ENCODE results near the gene ZNF236.
A peak's percentile ranks its signal among the peaks of the same experiment; 100 is the strongest.
"Not testable (repeated sequence)": the region's sequence is repeated elsewhere in the genome, so short reads cannot be mapped to it uniquely, and the experiment has no call there.

Gene ZNF236

GRCh38 chr18:76957384-76958355 is 135.3 kb downstream of the ZNF236 start:
- ATAC-seq (replicated peaks) = no peak
- no peaks in the 10 kb centered on the region for H3K9me3 Mint-ChIP-seq
- H3K27me3 Mint-ChIP-seq = no peaks in the 10 kb centered on the region
- H3K27ac Mint-ChIP-seq = peak overlapping the region in 1 of 2 donors; percentile 90
- H3K4me3 Mint-ChIP-seq = peak overlapping the region in 1 of 2 donors; percentile 68
- DNase-seq = no peak
- H3K36me3 Mint-ChIP-seq (ENCODE audit: insufficient read depth) = peaks cover 23% of the 10 kb centered on the region
- peaks cover 4 to 6% of the 10 kb centered on the region in 2 donors for H3K4me1 Mint-ChIP-seq (ENCODE audit: low read depth in 2 of 2)

- Mint-ChIP-seq H3K4me1 (ENCODE audit: low read depth in 2 of 2) (peaks cover 15 to 16% of the 10 kb centered on the region in 2 donors), H3K27me3 (no peaks in the 10 kb centered on the region), H3K27ac (no peak overlapping the region), H3K36me3 (ENCODE audit: insufficient read depth) (peaks cover 23% of the 10 kb centered on the region), H3K4me3 (no peak overlapping the region), H3K9me3 (no peaks in the 10 kb centered on the region)
- DNase-seq (no peak), ATAC-seq (replicated peaks) (no peak)
These were observed 136.5 kb downstream of the ZNF236 start for GRCh38 chr18:76958692-76959341.

GRCh38 chr18:76959605-76960004 is 137.2 kb downstream of the ZNF236 start:
- H3K27me3 Mint-ChIP-seq = no peaks in the 10 kb centered on the region
- H3K9me3 Mint-ChIP-seq = no peaks in the 10 kb centered on the region
- peaks cover 23% of the 10 kb centered on the region for H3K36me3 Mint-ChIP-seq (ENCODE audit: insufficient read depth)
- H3K27ac Mint-ChIP-seq = no peak overlapping the region
- H3K4me1 Mint-ChIP-seq (ENCODE audit: low read depth in 2 of 2) = peaks cover 19 to 20% of the 10 kb centered on the region in 2 donors
- no peak overlapping the region for H3K4me3 Mint-ChIP-seq
- DNase-seq (no peak), ATAC-seq (replicated peaks) (no peak)

- Mint-ChIP-seq H3K27ac (no peak overlapping the region), H3K4me3 (no peak overlapping the region), H3K4me1 (ENCODE audit: low read depth in 2 of 2) (peaks cover 19 to 20% of the 10 kb centered on the region in 2 donors), H3K9me3 (no peaks in the 10 kb centered on the region), H3K27me3 (no peaks in the 10 kb centered on the region), H3K36me3 (ENCODE audit: insufficient read depth) (peaks cover 23% of the 10 kb centered on the region)
- no peak for DNase-seq
- ATAC-seq (replicated peaks) = no peak
These were observed 138.2 kb downstream of the ZNF236 start for GRCh38 chr18:76960528-76961035.

GRCh38 chr18:76962851-76963250 is 140.5 kb downstream of the ZNF236 start:
- Mint-ChIP-seq H3K4me3 (no peak overlapping the region), H3K27me3 (no peaks in the 10 kb centered on the region), H3K36me3 (ENCODE audit: insufficient read depth) (peaks cover 18% of the 10 kb centered on the region), H3K9me3 (no peaks in the 10 kb centered on the region), H3K4me1 (ENCODE audit: low read depth in 2 of 2) (peaks cover 12 to 20% of the 10 kb centered on the region in 2 donors), H3K27ac (peak overlapping the region; percentile 66 to 69)
- ATAC-seq (replicated peaks) (no peak), DNase-seq (no peak)

- DNase-seq = no peak
- no peak for ATAC-seq (replicated peaks)
- Mint-ChIP-seq H3K4me3 (peak overlapping the region; percentile 19 to 34), H3K4me1 (ENCODE audit: low read depth in 2 of 2) (peaks cover 12 to 20% of the 10 kb centered on the region in 2 donors), H3K36me3 (ENCODE audit: insufficient read depth) (peaks cover 17% of the 10 kb centered on the region), H3K27ac (peak overlapping the region; percentile 66 to 69), H3K27me3 (no peaks in the 10 kb centered on the region), H3K9me3 (no peaks in the 10 kb centered on the region)
These were observed 141.6 kb downstream of the ZNF236 start for GRCh38 chr18:76963936-76964335.

- not testable (repeated sequence) for H3K27me3 Mint-ChIP-seq, H3K27ac Mint-ChIP-seq, DNase-seq
These were observed 143.3 kb downstream of the ZNF236 start for GRCh38 chr18:76965555-76966151.

GRCh38 chr18:76967299-76967698 is 144.9 kb downstream of the ZNF236 start:
- not testable (repeated sequence) for H3K27me3 Mint-ChIP-seq; H3K27ac Mint-ChIP-seq; DNase-seq; H3K9me3 Mint-ChIP-seq; H3K4me3 Mint-ChIP-seq; H3K36me3 Mint-ChIP-seq (ENCODE audit: insufficient read depth); ATAC-seq (replicated peaks)
- H3K4me1 Mint-ChIP-seq (ENCODE audit: low read depth in 2 of 2) = peaks cover 12 to 19% of the 10 kb centered on the region in 2 donors

More at GRCh38 chr18:76965555-76966151, 143.3 kb downstream of the ZNF236 start:
- peaks cover 12 to 20% of the 10 kb centered on the region in 2 donors for H3K4me1 Mint-ChIP-seq (ENCODE audit: low read depth in 2 of 2)
- not testable (repeated sequence) for H3K36me3 Mint-ChIP-seq (ENCODE audit: insufficient read depth); H3K4me3 Mint-ChIP-seq; ATAC-seq (replicated peaks); H3K9me3 Mint-ChIP-seq

GRCh38 chr18:76967721-76968472 is 145.5 kb downstream of the ZNF236 start:
- H3K36me3 Mint-ChIP-seq (ENCODE audit: insufficient read depth) = no peaks in the 10 kb centered on the region
- no peaks in the 10 kb centered on the region for H3K27me3 Mint-ChIP-seq
- no peak for DNase-seq
- H3K9me3 Mint-ChIP-seq = no peaks in the 10 kb centered on the region
- H3K4me3 Mint-ChIP-seq = no peak overlapping the region
- H3K27ac Mint-ChIP-seq = no peak overlapping the region
- ATAC-seq (replicated peaks) = no peak
- peaks cover 12 to 13% of the 10 kb centered on the region in 2 donors for H3K4me1 Mint-ChIP-seq (ENCODE audit: low read depth in 2 of 2)

GRCh38 chr18:76970770-76971559 is 148.6 kb downstream of the ZNF236 start:
- Mint-ChIP-seq H3K4me1 (ENCODE audit: low read depth in 2 of 2) (no peaks in the 10 kb centered on the region), H3K4me3 (no peak overlapping the region), H3K36me3 (ENCODE audit: insufficient read depth) (peaks cover 4% of the 10 kb centered on the region), H3K27ac (no peak overlapping the region), H3K27me3 (no peaks in the 10 kb centered on the region), H3K9me3 (no peaks in the 10 kb centered on the region)
- ATAC-seq (replicated peaks) (no peak), DNase-seq (no peak)

- no peak overlapping the region for H3K4me3 Mint-ChIP-seq
- no peaks in the 10 kb centered on the region for H3K9me3 Mint-ChIP-seq
- H3K27ac Mint-ChIP-seq = no peak overlapping the region
These were observed 149.9 kb downstream of the ZNF236 start for GRCh38 chr18:76972241-76972640.

GRCh38 chr18:76972846-76973519 is 150.6 kb downstream of the ZNF236 start:
- peaks cover 5% of the 10 kb centered on the region for H3K36me3 Mint-ChIP-seq (ENCODE audit: insufficient read depth)
- no peak for ATAC-seq (replicated peaks)
- no peaks in the 10 kb centered on the region for H3K27me3 Mint-ChIP-seq
- H3K9me3 Mint-ChIP-seq = no peaks in the 10 kb centered on the region
- no peaks in the 10 kb centered on the region for H3K4me1 Mint-ChIP-seq (ENCODE audit: low read depth in 2 of 2)
- DNase-seq = no peak
- no peak overlapping the region for H3K27ac Mint-ChIP-seq
- no peak overlapping the region for H3K4me3 Mint-ChIP-seq

More at GRCh38 chr18:76972241-76972640, 149.9 kb downstream of the ZNF236 start:
- Mint-ChIP-seq H3K27me3 (no peaks in the 10 kb centered on the region), H3K4me1 (ENCODE audit: low read depth in 2 of 2) (no peaks in the 10 kb centered on the region), H3K36me3 (ENCODE audit: insufficient read depth) (peaks cover 4% of the 10 kb centered on the region)
- ATAC-seq (replicated peaks) = no peak
- DNase-seq = no peak
